H1 (cell line): Measurements from ENCODE around the gene CXCL17. TPM values are rescaled to one million over a fixed set of nuclear protein-coding genes. Genes with fewer than 3 reads are reported as not detected.

Source experiments
- SIN3A ChIP-seq, 2 experiments: IDR thresholded peaks in 1 of 2; conservative IDR thresholded peaks in 1 of 2; 2 replicates each; pipeline ENCODE4 v1.6.1; 2011 to 2012; ENCODE audit warnings: low read length in 2 of 2, improper control_type of control experiment in 1 of 2, low read depth in 1 of 2, mild to moderate bottlenecking in 1 of 2
- polyA plus RNA-seq, 7 experiments: library from polyadenylated mRNA; depleted of rRNA in 3 of 7; stranded (reverse) in 5 of 7; unstranded in 2 of 7; fragments of >200 nt in 5 of 7; fragments of 200-250 nt in 2 of 7; gene quantifications; 1 replicate in 5 of 7; 2 replicates in 1 of 7; 4 replicates in 1 of 7; pipeline versions ENCODE4 v1.2.1 to v1.2.3, GENCODE V29; 2011 to 2013; ENCODE audit warnings: missing spikeins in 2 of 7, mixed read lengths in 2 of 7
- total RNA-seq: library from RNA; stranded (reverse); fragmentation: NEBNext Ultra II Directional; extraction: Animal tissue kit (Norgen Biotek cat#: 25700); gene quantifications from 2 replicates; pipeline ENCODE4 v1.2.1, GENCODE V29; 2021

Gene CXCL17
- total and polyA plus RNA-seq, 2 of the 8 experiments (the other 6 are each of a cell fraction or from before 2014, with no cell fraction given), result not detected

- TF ChIP-seq SIN3A (conservative IDR thresholded peaks at IDR 0.05 in 1 of 2, IDR thresholded peaks at IDR 0.05 in 1 of 2; ENCODE audit: low read depth in 1 of 2, low read length in 2 of 2), result no peak
These were observed 50.6 kb downstream of the CXCL17 start (continued) for GRCh38 chr19:42392165-42392564.
